PC-3 (cell line): ENCODE measurements around the gene TLCD2.

Source experiments
- EZH2phosphoT487 ChIP-seq: fragments of 300-600 bp; sonication (generic); IDR thresholded peaks from 2 replicates; pipeline ENCODE4 v1.6.1; 2018; ENCODE audit warnings: mild to moderate bottlenecking, antibody characterized with exemption, low read length, borderline replicate concordance
- TF ChIP-seq, protein P1 (sequence below): fragments of 300-600 bp; sonication (generic); conservative IDR thresholded peaks from 2 replicates; pipeline ENCODE4 v1.5.1; 2017; ENCODE audit warnings: antibody characterized with exemption, low read depth, mild to moderate bottlenecking, low read length

DNA sequence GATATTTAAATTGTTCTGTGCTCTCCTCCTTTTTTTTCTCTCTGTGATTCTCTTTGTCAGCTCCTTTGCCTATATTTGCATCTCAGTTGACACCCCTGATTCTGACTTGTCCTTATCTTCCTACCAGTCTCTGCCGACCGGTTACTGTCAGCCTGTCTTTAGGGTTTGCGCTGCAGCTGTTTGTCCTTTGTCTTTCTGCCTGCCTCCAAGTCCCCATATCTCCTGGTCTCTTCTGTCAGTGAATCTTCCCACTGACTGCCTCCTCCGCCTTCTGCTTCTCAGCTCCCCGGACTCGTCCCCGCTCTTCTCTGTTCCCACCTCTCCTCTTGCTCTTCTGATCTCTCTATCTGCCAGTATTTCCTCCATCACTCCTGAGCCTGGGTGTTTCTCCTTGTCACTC is 5.2 kb downstream of the TLCD2 start:
- TF ChIP-seq, protein P1, sequence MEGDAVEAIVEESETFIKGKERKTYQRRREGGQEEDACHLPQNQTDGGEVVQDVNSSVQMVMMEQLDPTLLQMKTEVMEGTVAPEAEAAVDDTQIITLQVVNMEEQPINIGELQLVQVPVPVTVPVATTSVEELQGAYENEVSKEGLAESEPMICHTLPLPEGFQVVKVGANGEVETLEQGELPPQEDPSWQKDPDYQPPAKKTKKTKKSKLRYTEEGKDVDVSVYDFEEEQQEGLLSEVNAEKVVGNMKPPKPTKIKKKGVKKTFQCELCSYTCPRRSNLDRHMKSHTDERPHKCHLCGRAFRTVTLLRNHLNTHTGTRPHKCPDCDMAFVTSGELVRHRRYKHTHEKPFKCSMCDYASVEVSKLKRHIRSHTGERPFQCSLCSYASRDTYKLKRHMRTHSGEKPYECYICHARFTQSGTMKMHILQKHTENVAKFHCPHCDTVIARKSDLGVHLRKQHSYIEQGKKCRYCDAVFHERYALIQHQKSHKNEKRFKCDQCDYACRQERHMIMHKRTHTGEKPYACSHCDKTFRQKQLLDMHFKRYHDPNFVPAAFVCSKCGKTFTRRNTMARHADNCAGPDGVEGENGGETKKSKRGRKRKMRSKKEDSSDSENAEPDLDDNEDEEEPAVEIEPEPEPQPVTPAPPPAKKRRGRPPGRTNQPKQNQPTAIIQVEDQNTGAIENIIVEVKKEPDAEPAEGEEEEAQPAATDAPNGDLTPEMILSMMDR: no peak
- no peak for TF ChIP-seq EZH2phosphoT487
